Parathyroid adenoma (tissue), 2 donors: ENCODE measurements around the gene PLAAT3.
A peak's percentile ranks its signal among the peaks of the same experiment; 100 is the strongest.

Experiments used
- H2AFZ ChIP-seq: fragments of 300-600 bp; sonication (generic); one replicate; pipeline ENCODE4 v1.7.0; 2017; ENCODE audit warnings: antibody characterized with exemption, mild to moderate bottlenecking
- H3K27ac ChIP-seq: fragments of 300-600 bp; sonication (generic); one replicate; pipeline ENCODE4 v1.7.0; 2017
- H3K27me3 ChIP-seq: fragments of 300-600 bp; sonication (generic); one replicate; pipeline ENCODE4 v1.7.0; 2017; ENCODE audit warnings: low read length; ENCODE audit not compliant: control insufficient read depth, insufficient read depth
- H3K36me3 ChIP-seq: fragments of 300-600 bp; sonication (generic); one replicate; pipeline ENCODE4 v1.7.0; 2017; ENCODE audit warnings: low read length; ENCODE audit not compliant: control insufficient read depth, insufficient read depth
- H3K4me1 ChIP-seq: fragments of 300-600 bp; sonication (generic); one replicate; pipeline ENCODE4 v1.7.0; 2017; ENCODE audit warnings: control low read depth
- H3K4me2 ChIP-seq: fragments of 300-600 bp; sonication (generic); one replicate; pipeline ENCODE4 v1.7.0; 2017; ENCODE audit warnings: low read length
- H3K4me3 ChIP-seq: fragments of 300-600 bp; sonication (generic); one replicate; pipeline ENCODE4 v1.7.0; 2017; ENCODE audit warnings: low read depth, low read length
- H3K79me2 ChIP-seq: fragments of 300-600 bp; sonication (generic); one replicate; pipeline ENCODE4 v1.7.0; 2017; ENCODE audit warnings: control low read depth
- H3K9ac ChIP-seq: fragments of 300-600 bp; sonication (generic); one replicate; pipeline ENCODE4 v1.7.0; 2017; ENCODE audit warnings: mild to moderate bottlenecking
- H3K9me3 ChIP-seq: fragments of 300-600 bp; sonication (generic); one replicate; pipeline ENCODE4 v1.7.0; 2017; ENCODE audit warnings: low read length; ENCODE audit not compliant: control insufficient read depth
- CTCF ChIP-seq: fragments of 300-600 bp; sonication (generic); IDR thresholded peaks from one replicate; pipeline ENCODE4 v1.7.0; 2017; ENCODE audit warnings: antibody characterized with exemption, mild to moderate bottlenecking
- donor health status: primary hyperparathyroidism.

The PLAAT3 gene

GRCh38 chr11:63616953-63617352 is 2.7 kb upstream of the PLAAT3 start:
- Histone ChIP-seq H3K9me3 (no peaks in the 10 kb centered on the region), H3K4me3 (no peak overlapping the region), H3K9ac (no peak overlapping the region), H3K79me2 (no peaks in the 10 kb centered on the region), H3K36me3 (no peaks in the 10 kb centered on the region), H3K27ac (no peak overlapping the region), H3K4me2 (no peak overlapping the region), H3K27me3 (no peaks in the 10 kb centered on the region), H2AFZ (no peak overlapping the region), H3K4me1 (no peaks in the 10 kb centered on the region)
- TF ChIP-seq CTCF = no peak

GRCh38 chr11:63613517-63614135 is 607 bp downstream of the PLAAT3 start:
- Histone ChIP-seq H3K9ac (no peak overlapping the region), H2AFZ (peak overlapping the region; percentile 83), H3K27me3 (no peaks in the 10 kb centered on the region), H3K4me1 (no peaks in the 10 kb centered on the region), H3K36me3 (no peaks in the 10 kb centered on the region), H3K79me2 (no peaks in the 10 kb centered on the region), H3K4me2 (peak overlapping the region; percentile 69), H3K9me3 (no peaks in the 10 kb centered on the region), H3K4me3 (peak overlapping the region; percentile 51), H3K27ac (peak overlapping the region; percentile 76)
- TF ChIP-seq CTCF = no peak

GRCh38 chr11:63612181-63612580 is 2.1 kb downstream of the PLAAT3 start:
- H3K27ac ChIP-seq = no peak overlapping the region

GRCh38 chr11:63611395-63611747 is 2.9 kb downstream of the PLAAT3 start:
- no peaks in the 10 kb centered on the region for H3K79me2 ChIP-seq
- TF ChIP-seq CTCF = no peak
- H2AFZ ChIP-seq = no peak overlapping the region
- H3K36me3 ChIP-seq = no peaks in the 10 kb centered on the region
- no peaks in the 10 kb centered on the region for H3K27me3 ChIP-seq
- H3K9ac ChIP-seq = no peak overlapping the region
- no peak overlapping the region for H3K4me2 ChIP-seq
- no peak overlapping the region for H3K4me3 ChIP-seq
- no peaks in the 10 kb centered on the region for H3K4me1 ChIP-seq
- no peak overlapping the region for H3K27ac ChIP-seq
- no peaks in the 10 kb centered on the region for H3K9me3 ChIP-seq

More at GRCh38 chr11:63612181-63612580, 2.1 kb downstream of the PLAAT3 start:
- Histone ChIP-seq H3K27me3 (no peaks in the 10 kb centered on the region), H3K4me3 (no peak overlapping the region), H3K4me1 (no peaks in the 10 kb centered on the region), H3K9me3 (no peaks in the 10 kb centered on the region), H3K4me2 (no peak overlapping the region), H3K36me3 (no peaks in the 10 kb centered on the region), H3K9ac (no peak overlapping the region), H3K79me2 (no peaks in the 10 kb centered on the region), H2AFZ (no peak overlapping the region)
- no peak for TF ChIP-seq CTCF

GRCh38 chr11:63610604-63611394 is 3.4 kb downstream of the PLAAT3 start:
- H3K36me3 ChIP-seq = no peaks in the 10 kb centered on the region
- no peak overlapping the region for H3K4me2 ChIP-seq
- no peak overlapping the region for H2AFZ ChIP-seq
- H3K9ac ChIP-seq = no peak overlapping the region
- TF ChIP-seq CTCF = no peak
- H3K79me2 ChIP-seq = no peaks in the 10 kb centered on the region
- H3K4me1 ChIP-seq = no peaks in the 10 kb centered on the region
- H3K4me3 ChIP-seq = no peak overlapping the region
- H3K27ac ChIP-seq = no peak overlapping the region
- H3K9me3 ChIP-seq = no peaks in the 10 kb centered on the region
- no peaks in the 10 kb centered on the region for H3K27me3 ChIP-seq
